Stimulated activated memory B cell treated with anti-CD40 and anti-IgM and Interleukin-4, amounts not matched to agents 10 μg/mL and 1 μg/mL and 100 μg/mL, for 72 hours (primary cell): ENCODE measurements around the gene OR51B2.

Experiments used
- ATAC-seq: fragments of 150-1000 bp; cut with Tn5 transposase; 2 replicates; pipeline ENCODE4 v1.10.0; 2021
- H3K27ac Mint-ChIP-seq: one replicate; pipeline ENCODE4 v1.8.0; 2022; ENCODE audit warnings: mild to moderate bottlenecking, mixed read lengths
- H3K27me3 Mint-ChIP-seq: one replicate; pipeline ENCODE4 v1.8.0; 2022; ENCODE audit warnings: mixed read lengths
- H3K36me3 Mint-ChIP-seq: one replicate; pipeline ENCODE4 v1.8.0; 2022; ENCODE audit warnings: mixed read lengths
- H3K4me1 Mint-ChIP-seq: one replicate; pipeline ENCODE4 v1.8.0; 2022; ENCODE audit warnings: mixed read lengths
- H3K4me3 Mint-ChIP-seq: one replicate; pipeline ENCODE4 v1.8.0; 2022; ENCODE audit warnings: mild to moderate bottlenecking, moderate library complexity, mixed read lengths
- H3K9me3 Mint-ChIP-seq: one replicate; pipeline ENCODE4 v1.8.0; 2022; ENCODE audit warnings: mixed read lengths

OR51B2 gene

GRCh38 chr11:5279471-5280090, 44.5 kb downstream of the OR51B2 start:
- no peaks in the 10 kb centered on the region for H3K27me3 Mint-ChIP-seq
- no peaks in the 10 kb centered on the region for H3K9me3 Mint-ChIP-seq
- no peaks in the 10 kb centered on the region for H3K4me1 Mint-ChIP-seq
- no peak for ATAC-seq
- H3K4me3 Mint-ChIP-seq, result no peak overlapping the region
- H3K27ac Mint-ChIP-seq, result no peak overlapping the region
- H3K36me3 Mint-ChIP-seq, result no peaks in the 10 kb centered on the region

- no peak overlapping the region for H3K4me3 Mint-ChIP-seq
- H3K36me3 Mint-ChIP-seq, result no peaks in the 10 kb centered on the region
- H3K27ac Mint-ChIP-seq, result no peak overlapping the region
- no peaks in the 10 kb centered on the region for H3K9me3 Mint-ChIP-seq
- no peaks in the 10 kb centered on the region for H3K4me1 Mint-ChIP-seq
- no peaks in the 10 kb centered on the region for H3K27me3 Mint-ChIP-seq
- ATAC-seq, result no peak
Observed at GRCh38 chr11:5277807-5278382, 46.2 kb downstream of the OR51B2 start.

GRCh38 chr11:5276697-5277096, 47.4 kb downstream of the OR51B2 start:
- H3K27me3 Mint-ChIP-seq, result peaks cover 5% of the 10 kb centered on the region
- H3K4me1 Mint-ChIP-seq, result no peaks in the 10 kb centered on the region
- no peak overlapping the region for H3K4me3 Mint-ChIP-seq
- no peaks in the 10 kb centered on the region for H3K36me3 Mint-ChIP-seq
- H3K9me3 Mint-ChIP-seq, result no peaks in the 10 kb centered on the region
- no peak for ATAC-seq
- H3K27ac Mint-ChIP-seq, result no peak overlapping the region

GRCh38 chr11:5275369-5276110, 48.6 kb downstream of the OR51B2 start:
- no peak overlapping the region for H3K27ac Mint-ChIP-seq
- H3K36me3 Mint-ChIP-seq, result no peaks in the 10 kb centered on the region
- H3K27me3 Mint-ChIP-seq, result peaks cover 12% of the 10 kb centered on the region
- no peak overlapping the region for H3K4me3 Mint-ChIP-seq
- H3K9me3 Mint-ChIP-seq, result no peaks in the 10 kb centered on the region
- ATAC-seq, result no peak
- H3K4me1 Mint-ChIP-seq, result no peaks in the 10 kb centered on the region

GRCh38 chr11:5274395-5274794, 49.7 kb downstream of the OR51B2 start:
- no peaks in the 10 kb centered on the region for H3K4me1 Mint-ChIP-seq
- no peak overlapping the region for H3K27ac Mint-ChIP-seq
- peaks cover 12% of the 10 kb centered on the region for H3K27me3 Mint-ChIP-seq
- H3K4me3 Mint-ChIP-seq, result no peak overlapping the region
- no peaks in the 10 kb centered on the region for H3K9me3 Mint-ChIP-seq
- H3K36me3 Mint-ChIP-seq, result no peaks in the 10 kb centered on the region
- ATAC-seq, result no peak
